GM23248 (cell line): Measurements from ENCODE around the gene RUFY1. TPM values are rescaled to one million over a fixed set of nuclear protein-coding genes. Genes with fewer than 3 reads are reported as not detected.

Source experiments
- DNase-seq: peaks from one replicate; pipeline ENCODE4 v3.0.0-alpha.2; 2015
- H2AFZ ChIP-seq: fragments of 200-600 bp; sonication (generic); 2 replicates; pipeline ENCODE4 v1.6.1; 2016; ENCODE audit warnings: antibody characterized with exemption
- H3F3A ChIP-seq: fragments of 200-600 bp; sonication (generic); 2 replicates; pipeline ENCODE4 v1.6.1; 2016; ENCODE audit warnings: mild to moderate bottlenecking, antibody characterized with exemption, mixed run types; ENCODE audit not compliant: insufficient read depth
- H3K27ac ChIP-seq: fragments of 200-600 bp; sonication (generic); 2 replicates; pipeline ENCODE4 v1.5.1; 2016; ENCODE audit warnings: mild to moderate bottlenecking
- H3K27me3 ChIP-seq: fragments of 200-600 bp; sonication (generic); replicated peaks from 2 replicates; pipeline ENCODE4 v1.6.1; 2016; ENCODE audit warnings: mild to moderate bottlenecking; ENCODE audit not compliant: insufficient read depth
- H3K36me3 ChIP-seq: fragments of 200-600 bp; sonication (generic); 2 replicates; pipeline ENCODE4 v1.6.1; 2016; ENCODE audit warnings: low read depth, mild to moderate bottlenecking
- H3K4me1 ChIP-seq: fragments of 200-600 bp; sonication (generic); 2 replicates; pipeline ENCODE4 v1.6.1; 2016; ENCODE audit warnings: mild to moderate bottlenecking; ENCODE audit not compliant: insufficient read depth
- H3K4me2 ChIP-seq: fragments of 200-600 bp; sonication (generic); one replicate; pipeline ENCODE4 v1.6.1; 2016; ENCODE audit warnings: mild to moderate bottlenecking; ENCODE audit not compliant: unreplicated experiment
- H3K4me3 ChIP-seq: fragments of 200-600 bp; sonication (generic); 2 replicates; pipeline ENCODE4 v1.5.1; 2016; ENCODE audit warnings: mild to moderate bottlenecking
- H3K79me2 ChIP-seq: fragments of 200-600 bp; sonication (generic); 2 replicates; pipeline ENCODE4 v1.6.1; 2016; ENCODE audit warnings: mild to moderate bottlenecking; ENCODE audit not compliant: insufficient read depth
- H3K9ac ChIP-seq: fragments of 200-600 bp; sonication (generic); 2 replicates; pipeline ENCODE4 v1.6.1; 2016; ENCODE audit warnings: mild to moderate bottlenecking
- H3K9me2 ChIP-seq: fragments of 200-600 bp; sonication (generic); 2 replicates; pipeline ENCODE4 v1.6.1; 2016; ENCODE audit warnings: mixed run types, mild to moderate bottlenecking, moderate library complexity; ENCODE audit not compliant: insufficient read depth
- H3K9me3 ChIP-seq: fragments of 200-600 bp; sonication (generic); one replicate; pipeline ENCODE4 v1.6.1; 2017; ENCODE audit warnings: low read depth
- H4K20me1 ChIP-seq: fragments of 200-600 bp; sonication (generic); 2 replicates; pipeline ENCODE4 v1.6.0; 2016; ENCODE audit not compliant: insufficient read depth
- EZH2 ChIP-seq: fragments of 200-600 bp; sonication (generic); IDR thresholded peaks from 2 replicates; pipeline ENCODE4 v1.6.1; 2018; ENCODE audit warnings: antibody characterized with exemption, mild to moderate bottlenecking; ENCODE audit not compliant: insufficient read depth, poor library complexity, severe bottlenecking
- EZH2phosphoT487 ChIP-seq: fragments of 200-600 bp; sonication (generic); IDR thresholded peaks from 2 replicates; pipeline ENCODE4 v1.6.1; 2018; ENCODE audit warnings: antibody characterized with exemption, moderate library complexity, mild to moderate bottlenecking, low read depth; ENCODE audit not compliant: insufficient read depth
- WGBS, 2 experiments: methylation state at CpG; one replicate each; pipeline ENCODE4 v1.1.6; 2015 to 2017; ENCODE audit warnings: low lambda C conversion rate in 2 of 2, low coverage in 1 of 2; ENCODE audit errors: missing lambda C conversion rate in 2 of 2; 5-methylcytosine and 5-hydroxymethylcytosine counted together
- in situ Hi-C: fragments of 300-500 bp; cut with MboI; formaldehyde crosslinking; loops from 2 replicates; pipeline ENCODE4 v1.15.0; 2020
- polyA plus RNA-seq: library from polyadenylated mRNA; unstranded; fragments of >200 nt; fragmentation: Nextera tagmentation; extraction: Ambion mirVana; gene quantifications from 2 replicates; pipeline ENCODE4 v1.2.1, GENCODE V29; 2016
- total RNA-seq: library from RNA; depleted of rRNA; stranded (reverse); fragments of >200 nt; shearing (Covaris generic); gene quantifications from 2 replicates; pipeline ENCODE4 v1.2.3, GENCODE V29; 2014

RUFY1 gene
- total and polyA plus RNA-seq, 2 experiments from 2014 or later, result 27.2 to 41.9 TPM

- no peak for DNase-seq
- Histone ChIP-seq H3K36me3 (peaks cover 44% of the 10 kb centered on the region), H3F3A (no peaks in the 10 kb centered on the region), H3K27ac (no peak overlapping the region), H3K4me1 (no peaks in the 10 kb centered on the region), H3K9me3 (no peaks in the 10 kb centered on the region), H3K4me3 (no peak overlapping the region), H3K4me2 (no peak overlapping the region), H2AFZ (no peak overlapping the region), H3K9ac (no peak overlapping the region), H3K27me3 (no peaks in the 10 kb centered on the region), H4K20me1 (no peaks in the 10 kb centered on the region), H3K79me2 (no peaks in the 10 kb centered on the region), H3K9me2 (no peaks in the 10 kb centered on the region)
- WGBS, 2 experiments, result 91 to 95% methylated on average over 12 to 13 of the region's 13 CpGs
- no peak for TF ChIP-seq EZH2
- no peak for TF ChIP-seq EZH2phosphoT487
- in situ Hi-C loops, result no loop called here
Observed at GRCh38 chr5:179596421-179596820, 46.1 kb downstream of the RUFY1 start.

GRCh38 chr5:179599100-179599499 lies 48.7 kb downstream of the RUFY1 start:
- no peaks in the 10 kb centered on the region for H3K4me1 ChIP-seq
- H3K9me3 ChIP-seq, result no peaks in the 10 kb centered on the region
- WGBS, 2 experiments, result 83 to 99% methylated on average over 8 to 9 of the region's 9 CpGs
- no peaks in the 10 kb centered on the region for H3K79me2 ChIP-seq
- TF ChIP-seq EZH2phosphoT487 (no peak), EZH2 (no peak)
- no peak overlapping the region for H3K4me3 ChIP-seq
- H2AFZ ChIP-seq, result no peak overlapping the region
- no peaks in the 10 kb centered on the region for H3K27me3 ChIP-seq
- DNase-seq, result no peak
- H3K9ac ChIP-seq, result no peak overlapping the region
- no peak overlapping the region for H3K27ac ChIP-seq
- peaks cover 20% of the 10 kb centered on the region for H3K36me3 ChIP-seq
- H4K20me1 ChIP-seq, result no peaks in the 10 kb centered on the region
- no peak overlapping the region for H3K4me2 ChIP-seq
- no peaks in the 10 kb centered on the region for H3K9me2 ChIP-seq
- in situ Hi-C loops, result no loop called here
- H3F3A ChIP-seq, result peaks cover under 1% of the 10 kb centered on the region; the same call in 1 of the 2 replicates

GRCh38 chr5:179599566-179599965 lies 49.2 kb downstream of the RUFY1 start:
- no peaks in the 10 kb centered on the region for H3K79me2 ChIP-seq
- no peaks in the 10 kb centered on the region for H3K9me2 ChIP-seq
- H3K9ac ChIP-seq, result no peak overlapping the region
- H3F3A ChIP-seq, result peaks cover 5% of the 10 kb centered on the region; the same call in 1 of the 2 replicates
- H3K4me2 ChIP-seq, result no peak overlapping the region
- H3K4me1 ChIP-seq, result no peaks in the 10 kb centered on the region
- H3K27ac ChIP-seq, result no peak overlapping the region
- in situ Hi-C loops, result no loop called here
- TF ChIP-seq EZH2 (no peak), EZH2phosphoT487 (no peak)
- H4K20me1 ChIP-seq, result no peaks in the 10 kb centered on the region
- WGBS, 2 experiments, result 90 to 91% methylated on average over 16 of the region's 16 CpGs
- DNase-seq, result no peak
- H3K27me3 ChIP-seq, result no peaks in the 10 kb centered on the region
- peaks cover 18% of the 10 kb centered on the region; the same call in 1 of the 2 replicates for H3K36me3 ChIP-seq
- H3K9me3 ChIP-seq, result no peaks in the 10 kb centered on the region
- H3K4me3 ChIP-seq, result no peak overlapping the region
- no peak overlapping the region for H2AFZ ChIP-seq

- no peak overlapping the region for H2AFZ ChIP-seq
- H3K4me1 ChIP-seq, result no peaks in the 10 kb centered on the region
- H3K9ac ChIP-seq, result no peak overlapping the region
- peaks cover 18% of the 10 kb centered on the region; the same call in 1 of the 2 replicates for H3K36me3 ChIP-seq
- H3F3A ChIP-seq, result peaks cover 9% of the 10 kb centered on the region; the same call in 1 of the 2 replicates
- H3K4me2 ChIP-seq, result no peak overlapping the region
- 88 to 90% methylated on average over 8 to 9 of the region's 9 CpGs for WGBS, 2 experiments
- no peaks in the 10 kb centered on the region for H3K9me3 ChIP-seq
- in situ Hi-C loops, result no loop called here
- DNase-seq, result no peak
- H3K4me3 ChIP-seq, result no peak overlapping the region
- H3K27ac ChIP-seq, result no peak overlapping the region
- H3K9me2 ChIP-seq, result no peaks in the 10 kb centered on the region
- H3K79me2 ChIP-seq, result no peaks in the 10 kb centered on the region
- no peaks in the 10 kb centered on the region for H4K20me1 ChIP-seq
- no peaks in the 10 kb centered on the region for H3K27me3 ChIP-seq
- TF ChIP-seq EZH2phosphoT487, result no peak
- TF ChIP-seq EZH2, result no peak
Observed at GRCh38 chr5:179599973-179600372, 49.6 kb downstream of the RUFY1 start.
